ENCODE data around the gene FEM1A. TPM values are rescaled to one million over a fixed set of nuclear protein-coding genes. Genes with fewer than 3 reads are reported as not detected.

Gene FEM1A
- total RNA-seq, 1 experiment from 2014 or later: 13.4 TPM

GRCh38 chr19:4823577-4823976 lies 32.0 kb downstream of the FEM1A start:
- Histone ChIP-seq H3K4me3 (ENCODE audit: low read depth, low read length) (no peak overlapping the region), H3K4me1 (no peaks in the 10 kb centered on the region), H3K36me3 (ENCODE audit: control insufficient read depth, insufficient read depth, low read length) (no peaks in the 10 kb centered on the region), H3K9me3 (no peaks in the 10 kb centered on the region), H3K27me3 (replicated peaks; ENCODE audit: control insufficient read depth, insufficient read depth, low read length) (no peaks in the 10 kb centered on the region)
- POLR2A ChIA-PET: no interaction called here
- no peaks in the 10 kb centered on the region for H3K9me3 Mint-ChIP-seq (ENCODE audit: unreplicated experiment)
- H3K4me1 Mint-ChIP-seq (ENCODE audit: low read depth, unreplicated experiment): no peaks in the 10 kb centered on the region
- intact Hi-C loops (cut with micrococcal nuclease; ENCODE audit: unreplicated experiment): no loop called here
- no peak overlapping the region for H3K27ac Mint-ChIP-seq (ENCODE audit: unreplicated experiment)
- CTCF ChIA-PET: interaction anchor here (0.7 kb wide), 1 partner anchor 31 kb away, joined by 5 read pairs; no protein-coding TSS in a partner anchor
- no peak for DNase-seq
- H3K27me3 Mint-ChIP-seq (ENCODE audit: insufficient read depth, unreplicated experiment): no peaks in the 10 kb centered on the region
- no peak for TF ChIP-seq CTCF (IDR thresholded peaks at IDR 0.05; ENCODE audit: insufficient read depth in 1 of 2, low read depth in 1 of 2, low read length in 1 of 2, severe bottlenecking in 1 of 2, unreplicated experiment in 1 of 2)
- H3K36me3 Mint-ChIP-seq (ENCODE audit: insufficient read depth, unreplicated experiment): peaks cover 4% of the 10 kb centered on the region
- H3K4me3 Mint-ChIP-seq (ENCODE audit: unreplicated experiment): no peak overlapping the region
- BruUV-seq (replicated peaks): no TSS peak

- H3K9me3 Mint-ChIP-seq (ENCODE audit: unreplicated experiment): no peaks in the 10 kb centered on the region
- H3K4me3 ChIP-seq (ENCODE audit: low read depth, low read length): no peak overlapping the region
- no peaks in the 10 kb centered on the region for H3K27me3 ChIP-seq (replicated peaks; ENCODE audit: control insufficient read depth, insufficient read depth, low read length)
- H3K36me3 ChIP-seq (ENCODE audit: control insufficient read depth, insufficient read depth, low read length): no peaks in the 10 kb centered on the region
- TF ChIP-seq CTCF (IDR thresholded peaks at IDR 0.05; ENCODE audit: insufficient read depth in 1 of 2, low read depth in 1 of 2, low read length in 1 of 2, severe bottlenecking in 1 of 2, unreplicated experiment in 1 of 2): no peak
- BruUV-seq (replicated peaks): no TSS peak
- H3K9me3 ChIP-seq: no peaks in the 10 kb centered on the region
- ChIA-PET CTCF (interaction anchor here (1.5 kb wide), 1 partner anchor 20 kb away, joined by 4 read pairs; no protein-coding TSS in a partner anchor), POLR2A (no interaction called here)
- peaks cover 10% of the 10 kb centered on the region for H3K4me1 Mint-ChIP-seq (ENCODE audit: low read depth, unreplicated experiment)
- DNase-seq: no peak
- intact Hi-C loops (cut with micrococcal nuclease; ENCODE audit: unreplicated experiment): no loop called here
- H3K36me3 Mint-ChIP-seq (ENCODE audit: insufficient read depth, unreplicated experiment): peaks cover 8% of the 10 kb centered on the region
- no peaks in the 10 kb centered on the region for H3K27me3 Mint-ChIP-seq (ENCODE audit: insufficient read depth, unreplicated experiment)
- no peak overlapping the region for H3K27ac Mint-ChIP-seq (ENCODE audit: unreplicated experiment)
- H3K4me1 ChIP-seq: peaks cover 6% of the 10 kb centered on the region; the same call in 1 of the 2 replicates
- H3K4me3 Mint-ChIP-seq (ENCODE audit: unreplicated experiment): no peak overlapping the region
These were observed 37.6 kb downstream of the FEM1A start for GRCh38 chr19:4829001-4829712.

- H3K27ac Mint-ChIP-seq (ENCODE audit: unreplicated experiment): peak overlapping the region; percentile 40
- CTCF ChIA-PET: interaction anchor here (1.4 kb wide), 1 partner anchor 21 kb away, joined by 5 read pairs; no protein-coding TSS in a partner anchor
- TF ChIP-seq CTCF (IDR thresholded peaks at IDR 0.05; ENCODE audit: insufficient read depth in 1 of 2, low read depth in 1 of 2, low read length in 1 of 2, severe bottlenecking in 1 of 2, unreplicated experiment in 1 of 2): no peak
- Histone ChIP-seq H3K36me3 (ENCODE audit: control insufficient read depth, insufficient read depth, low read length) (no peaks in the 10 kb centered on the region), H3K27me3 (replicated peaks; ENCODE audit: control insufficient read depth, insufficient read depth, low read length) (no peaks in the 10 kb centered on the region), H3K9me3 (no peaks in the 10 kb centered on the region), H3K4me1 (peaks cover 6% of the 10 kb centered on the region; the same call in 1 of the 2 replicates), H3K4me3 (ENCODE audit: low read depth, low read length) (no peak overlapping the region)
- POLR2A ChIA-PET: no interaction called here
- H3K36me3 Mint-ChIP-seq (ENCODE audit: insufficient read depth, unreplicated experiment): peaks cover 8% of the 10 kb centered on the region
- BruUV-seq (replicated peaks): no TSS peak
- H3K4me3 Mint-ChIP-seq (ENCODE audit: unreplicated experiment): peak overlapping the region; percentile 77
- peaks cover 10% of the 10 kb centered on the region for H3K4me1 Mint-ChIP-seq (ENCODE audit: low read depth, unreplicated experiment)
- no peaks in the 10 kb centered on the region for H3K27me3 Mint-ChIP-seq (ENCODE audit: insufficient read depth, unreplicated experiment)
- intact Hi-C loops (cut with micrococcal nuclease; ENCODE audit: unreplicated experiment): no loop called here
- H3K9me3 Mint-ChIP-seq (ENCODE audit: unreplicated experiment): no peaks in the 10 kb centered on the region
- no peak for DNase-seq
These were observed 38.8 kb downstream of the FEM1A start for GRCh38 chr19:4830332-4830731.
